ENCODE results near the gene POGLUT3.

POGLUT3 gene

GRCh38 chr11:108512708-108513107, 14.5 kb upstream of the POGLUT3 start:
- DNase-seq (ENCODE audit: low read depth in 1 of 2, low spot score in 1 of 2), result no peak
- Histone ChIP-seq H3K4me3 (replicated peaks; ENCODE audit: insufficient read depth, low read length) (no peak overlapping the region), H3K27me3 (ENCODE audit: insufficient read depth, poor library complexity, severe bottlenecking) (no peaks in the 10 kb centered on the region), H3K27ac (replicated peaks) (no peak overlapping the region)
- TF ChIP-seq CTCF (IDR thresholded peaks at IDR 0.05; ENCODE audit: insufficient read depth, low read length) (no peak), REST (IDR thresholded peaks at IDR 0.05; ENCODE audit: insufficient replicate concordance, low read depth) (no peak), GABPA (IDR thresholded peaks at IDR 0.05; ENCODE audit: low read depth) (no peak), SPI1 (IDR thresholded peaks at IDR 0.05; ENCODE audit: borderline replicate concordance, low read depth) (no peak), POLR2AphosphoS5 (IDR thresholded peaks at IDR 0.05; ENCODE audit: low read depth) (no peak)

GRCh38 chr11:108511851-108512474, 13.8 kb upstream of the POGLUT3 start:
- Histone ChIP-seq H3K27ac (replicated peaks) (no peak overlapping the region), H3K4me3 (replicated peaks; ENCODE audit: insufficient read depth, low read length) (no peak overlapping the region), H3K27me3 (ENCODE audit: insufficient read depth, poor library complexity, severe bottlenecking) (no peaks in the 10 kb centered on the region)
- no peak for DNase-seq (ENCODE audit: low read depth in 1 of 2, low spot score in 1 of 2)
- no peak for TF ChIP-seq GABPA (IDR thresholded peaks at IDR 0.05; ENCODE audit: low read depth)
- no peak for TF ChIP-seq POLR2AphosphoS5 (IDR thresholded peaks at IDR 0.05; ENCODE audit: low read depth)
- TF ChIP-seq REST (IDR thresholded peaks at IDR 0.05; ENCODE audit: insufficient replicate concordance, low read depth), result no peak
- TF ChIP-seq CTCF (IDR thresholded peaks at IDR 0.05; ENCODE audit: insufficient read depth, low read length), result no peak
- TF ChIP-seq SPI1 (IDR thresholded peaks at IDR 0.05; ENCODE audit: borderline replicate concordance, low read depth), result no peak

GRCh38 chr11:108508653-108509593, 10.7 kb upstream of the POGLUT3 start:
- TF ChIP-seq REST (IDR thresholded peaks at IDR 0.05; ENCODE audit: insufficient replicate concordance, low read depth), result no peak
- TF ChIP-seq POLR2AphosphoS5 (IDR thresholded peaks at IDR 0.05; ENCODE audit: low read depth), result no peak
- TF ChIP-seq SPI1 (IDR thresholded peaks at IDR 0.05; ENCODE audit: borderline replicate concordance, low read depth), result no peak
- no peaks in the 10 kb centered on the region for H3K27me3 ChIP-seq (ENCODE audit: insufficient read depth, poor library complexity, severe bottlenecking)
- H3K4me3 ChIP-seq (replicated peaks; ENCODE audit: insufficient read depth, low read length), result no peak overlapping the region
- no peak for DNase-seq (ENCODE audit: low read depth in 1 of 2, low spot score in 1 of 2)
- H3K27ac ChIP-seq (replicated peaks), result no peak overlapping the region
